GM12878 (cell line): Measurements from ENCODE around the gene MRPL27. TPM values are rescaled to one million over a fixed set of nuclear protein-coding genes. Genes with fewer than 3 reads are reported as not detected.

Experiments used
- BCL11A ChIP-seq: IDR thresholded peaks from 2 replicates; pipeline ENCODE4 v1.6.1; 2011; ENCODE audit warnings: low read depth, low read length
- CREM ChIP-seq: IDR thresholded peaks from 2 replicates; pipeline ENCODE4 v1.6.1; 2014; ENCODE audit warnings: antibody characterized with exemption, low read depth
- DPF2 ChIP-seq: fragments of 450-650 bp; IDR thresholded peaks from 2 replicates; pipeline ENCODE4 v1.6.1; 2017; ENCODE audit warnings: mild to moderate bottlenecking
- GATAD2B ChIP-seq: fragments of 450-650 bp; conservative IDR thresholded peaks from 2 replicates; pipeline ENCODE4 v1.6.1; 2017; ENCODE audit warnings: low read depth, mild to moderate bottlenecking, moderate library complexity
- HCFC1 ChIP-seq: fragments of 150-350 bp; IDR thresholded peaks from 2 replicates; pipeline ENCODE4 v1.6.1; 2014; ENCODE audit warnings: low read length
- HDAC6 ChIP-seq: fragments of 200-600 bp; sonication (generic); IDR thresholded peaks from one replicate; pipeline ENCODE4 v1.8.0; 2017; ENCODE audit warnings: antibody characterized with exemption; ENCODE audit not compliant: unreplicated experiment
- JUNB ChIP-seq: IDR thresholded peaks from 2 replicates; pipeline ENCODE4 v1.6.1; 2016; ENCODE audit warnings: antibody characterized with exemption, mild to moderate bottlenecking
- LARP7 ChIP-seq: fragments of 450-650 bp; IDR thresholded peaks from 2 replicates; pipeline ENCODE4 v1.6.1; 2017; ENCODE audit warnings: mild to moderate bottlenecking
- MTA2 ChIP-seq: fragments of 450-650 bp; IDR thresholded peaks from 2 replicates; pipeline ENCODE4 v1.6.1; 2016; ENCODE audit warnings: low read depth, mild to moderate bottlenecking, moderate library complexity
- NRF1 ChIP-seq: conservative IDR thresholded peaks from 2 replicates; pipeline ENCODE4 v1.6.1; 2011; ENCODE audit warnings: mild to moderate bottlenecking, low read depth, low read length, improper control_type of control experiment
- POLR2AphosphoS2 ChIP-seq: IDR thresholded peaks from 2 replicates; pipeline ENCODE4 v1.6.1; 2011; ENCODE audit warnings: low read depth, mild to moderate bottlenecking, low read length, improper control_type of control experiment, moderate library complexity
- SMAD1 ChIP-seq: fragments of 450-650 bp; IDR thresholded peaks from 2 replicates; pipeline ENCODE4 v1.6.1; 2018; ENCODE audit warnings: mild to moderate bottlenecking, low read depth; ENCODE audit not compliant: partially characterized antibody
- SMAD5 ChIP-seq: IDR thresholded peaks from 2 replicates; pipeline ENCODE4 v1.6.1; 2016; ENCODE audit warnings: antibody characterized with exemption, low read depth
- SP1 ChIP-seq: IDR thresholded peaks from one replicate; pipeline ENCODE4 v1.6.1; 2011; ENCODE audit warnings: low read depth, low read length
- TARDBP ChIP-seq: IDR thresholded peaks from 2 replicates; pipeline ENCODE4 v1.6.1; 2016; ENCODE audit warnings: borderline replicate concordance
- ZNF592 ChIP-seq: fragments of 450-650 bp; IDR thresholded peaks from 2 replicates; pipeline ENCODE4 v1.6.1; 2017; ENCODE audit warnings: mild to moderate bottlenecking, moderate library complexity
- polyA plus RNA-seq, 11 experiments: library from polyadenylated mRNA; depleted of rRNA in 4 of 11; unstranded in 6 of 11; stranded (reverse) in 5 of 11; fragments of >200 nt; fragmentation: Nextera tagmentation in 4 of 11; fragmentation: Illumina TruSeq in 1 of 11; extraction: Ambion mirVana in 4 of 11; extraction: Trizol in 1 of 11; gene quantifications; 1 replicate in 1 of 11; 2 replicates in 10 of 11; pipeline versions ENCODE4 v1.2.1 to v1.2.3, GENCODE V29; 2011 to 2016; ENCODE audit warnings: inconsistent platforms in 2 of 11, missing spikeins in 2 of 11, low read depth in 1 of 11
- total RNA-seq, 4 experiments: library from RNA; depleted of rRNA in 3 of 4; stranded (reverse); fragments of >200 nt in 3 of 4; fragmentation: Illumina TruSeq in 1 of 4; extraction: Trizol in 1 of 4; gene quantifications; 2 replicates each; pipeline versions ENCODE4 v1.2.1 to v1.2.3, GENCODE V29; 2013 to 2021
- TF ChIP-seq, protein P1 (sequence below): IDR thresholded peaks from 2 replicates; pipeline ENCODE4 v1.6.1; 2012; ENCODE audit warnings: low read length, inconsistent platforms
- TF ChIP-seq, protein P2 (sequence below): fragments of 450-650 bp; conservative IDR thresholded peaks from 2 replicates; pipeline ENCODE4 v1.6.1; 2017; ENCODE audit warnings: mild to moderate bottlenecking, moderate library complexity
- TF ChIP-seq, protein P3 (sequence below): fragments of 450-650 bp; formaldehyde crosslinking; IDR thresholded peaks from 2 replicates; pipeline ENCODE4 v1.5.0; 2022; ENCODE audit warnings: mild to moderate bottlenecking, missing genetic modification characterization
- TF ChIP-seq, protein P4 (sequence below): fragments of 450-650 bp; IDR thresholded peaks from 2 replicates; pipeline ENCODE4 v1.6.1; 2016; ENCODE audit warnings: mild to moderate bottlenecking

Gene MRPL27
- total and polyA plus RNA-seq, 10 of the 15 experiments (the other 5 are each of a cell fraction or from before 2014, with no cell fraction given), result 83.0 to 390 (median 131) TPM

DNA sequence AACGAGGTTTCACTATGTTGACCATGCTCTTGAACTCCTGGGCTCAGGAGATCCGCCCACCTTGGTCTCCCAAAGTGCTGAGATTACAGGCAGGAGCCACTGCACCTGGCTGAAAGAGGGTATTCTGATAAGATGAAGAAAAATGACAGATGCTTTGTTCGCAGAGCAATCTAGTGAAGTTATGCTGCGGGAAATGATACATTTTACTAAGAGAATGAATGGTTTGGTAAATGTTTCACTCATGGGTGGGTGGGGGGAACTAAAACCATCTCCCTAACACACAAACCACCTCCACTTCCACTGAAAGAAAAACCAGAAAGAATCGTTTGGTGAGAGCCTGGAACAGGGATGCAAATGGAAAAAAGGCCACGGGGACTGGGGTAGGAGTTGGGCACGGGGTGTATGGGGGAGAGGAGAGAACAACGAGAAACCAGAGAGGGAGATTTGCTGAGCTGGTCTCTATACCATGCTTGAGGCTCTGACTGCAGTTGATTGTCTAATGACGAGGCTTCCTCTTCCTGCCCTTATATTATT, 46.1 kb downstream of the MRPL27 start (continued):
- TF ChIP-seq ZNF592 (no peak), NRF1 (no peak), GATAD2B (no peak), HCFC1 (no peak), JUNB (peak; percentile 49; the same call in 1 of the 2 replicates), SMAD5 (no peak), POLR2AphosphoS2 (no peak), CREM (no peak), MTA2 (peak; percentile 68; the same call in 1 of the 2 replicates), SMAD1 (no peak), DPF2 (peak; percentile 84), SP1 (no peak), TARDBP (no peak), HDAC6 (no peak), BCL11A (peak; percentile 48), LARP7 (no peak)
- TF ChIP-seq, protein P1, sequence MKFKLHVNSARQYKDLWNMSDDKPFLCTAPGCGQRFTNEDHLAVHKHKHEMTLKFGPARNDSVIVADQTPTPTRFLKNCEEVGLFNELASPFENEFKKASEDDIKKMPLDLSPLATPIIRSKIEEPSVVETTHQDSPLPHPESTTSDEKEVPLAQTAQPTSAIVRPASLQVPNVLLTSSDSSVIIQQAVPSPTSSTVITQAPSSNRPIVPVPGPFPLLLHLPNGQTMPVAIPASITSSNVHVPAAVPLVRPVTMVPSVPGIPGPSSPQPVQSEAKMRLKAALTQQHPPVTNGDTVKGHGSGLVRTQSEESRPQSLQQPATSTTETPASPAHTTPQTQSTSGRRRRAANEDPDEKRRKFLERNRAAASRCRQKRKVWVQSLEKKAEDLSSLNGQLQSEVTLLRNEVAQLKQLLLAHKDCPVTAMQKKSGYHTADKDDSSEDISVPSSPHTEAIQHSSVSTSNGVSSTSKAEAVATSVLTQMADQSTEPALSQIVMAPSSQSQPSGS, result peak; percentile 44; the same call in 1 of the 2 replicates
- TF ChIP-seq, protein P2, sequence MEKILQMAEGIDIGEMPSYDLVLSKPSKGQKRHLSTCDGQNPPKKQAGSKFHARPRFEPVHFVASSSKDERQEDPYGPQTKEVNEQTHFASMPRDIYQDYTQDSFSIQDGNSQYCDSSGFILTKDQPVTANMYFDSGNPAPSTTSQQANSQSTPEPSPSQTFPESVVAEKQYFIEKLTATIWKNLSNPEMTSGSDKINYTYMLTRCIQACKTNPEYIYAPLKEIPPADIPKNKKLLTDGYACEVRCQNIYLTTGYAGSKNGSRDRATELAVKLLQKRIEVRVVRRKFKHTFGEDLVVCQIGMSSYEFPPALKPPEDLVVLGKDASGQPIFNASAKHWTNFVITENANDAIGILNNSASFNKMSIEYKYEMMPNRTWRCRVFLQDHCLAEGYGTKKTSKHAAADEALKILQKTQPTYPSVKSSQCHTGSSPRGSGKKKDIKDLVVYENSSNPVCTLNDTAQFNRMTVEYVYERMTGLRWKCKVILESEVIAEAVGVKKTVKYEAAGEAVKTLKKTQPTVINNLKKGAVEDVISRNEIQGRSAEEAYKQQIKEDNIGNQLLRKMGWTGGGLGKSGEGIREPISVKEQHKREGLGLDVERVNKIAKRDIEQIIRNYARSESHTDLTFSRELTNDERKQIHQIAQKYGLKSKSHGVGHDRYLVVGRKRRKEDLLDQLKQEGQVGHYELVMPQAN, result no peak
- TF ChIP-seq, protein P3, sequence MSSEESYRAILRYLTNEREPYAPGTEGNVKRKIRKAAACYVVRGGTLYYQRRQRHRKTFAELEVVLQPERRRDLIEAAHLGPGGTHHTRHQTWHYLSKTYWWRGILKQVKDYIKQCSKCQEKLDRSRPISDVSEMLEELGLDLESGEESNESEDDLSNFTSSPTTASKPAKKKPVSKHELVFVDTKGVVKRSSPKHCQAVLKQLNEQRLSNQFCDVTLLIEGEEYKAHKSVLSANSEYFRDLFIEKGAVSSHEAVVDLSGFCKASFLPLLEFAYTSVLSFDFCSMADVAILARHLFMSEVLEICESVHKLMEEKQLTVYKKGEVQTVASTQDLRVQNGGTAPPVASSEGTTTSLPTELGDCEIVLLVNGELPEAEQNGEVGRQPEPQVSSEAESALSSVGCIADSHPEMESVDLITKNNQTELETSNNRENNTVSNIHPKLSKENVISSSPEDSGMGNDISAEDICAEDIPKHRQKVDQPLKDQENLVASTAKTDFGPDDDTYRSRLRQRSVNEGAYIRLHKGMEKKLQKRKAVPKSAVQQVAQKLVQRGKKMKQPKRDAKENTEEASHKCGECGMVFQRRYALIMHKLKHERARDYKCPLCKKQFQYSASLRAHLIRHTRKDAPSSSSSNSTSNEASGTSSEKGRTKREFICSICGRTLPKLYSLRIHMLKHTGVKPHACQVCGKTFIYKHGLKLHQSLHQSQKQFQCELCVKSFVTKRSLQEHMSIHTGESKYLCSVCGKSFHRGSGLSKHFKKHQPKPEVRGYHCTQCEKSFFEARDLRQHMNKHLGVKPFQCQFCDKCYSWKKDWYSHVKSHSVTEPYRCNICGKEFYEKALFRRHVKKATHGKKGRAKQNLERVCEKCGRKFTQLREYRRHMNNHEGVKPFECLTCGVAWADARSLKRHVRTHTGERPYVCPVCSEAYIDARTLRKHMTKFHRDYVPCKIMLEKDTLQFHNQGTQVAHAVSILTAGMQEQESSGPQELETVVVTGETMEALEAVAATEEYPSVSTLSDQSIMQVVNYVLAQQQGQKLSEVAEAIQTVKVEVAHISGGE (CRISPR knock-in tag), result no peak
- TF ChIP-seq, protein P4, sequence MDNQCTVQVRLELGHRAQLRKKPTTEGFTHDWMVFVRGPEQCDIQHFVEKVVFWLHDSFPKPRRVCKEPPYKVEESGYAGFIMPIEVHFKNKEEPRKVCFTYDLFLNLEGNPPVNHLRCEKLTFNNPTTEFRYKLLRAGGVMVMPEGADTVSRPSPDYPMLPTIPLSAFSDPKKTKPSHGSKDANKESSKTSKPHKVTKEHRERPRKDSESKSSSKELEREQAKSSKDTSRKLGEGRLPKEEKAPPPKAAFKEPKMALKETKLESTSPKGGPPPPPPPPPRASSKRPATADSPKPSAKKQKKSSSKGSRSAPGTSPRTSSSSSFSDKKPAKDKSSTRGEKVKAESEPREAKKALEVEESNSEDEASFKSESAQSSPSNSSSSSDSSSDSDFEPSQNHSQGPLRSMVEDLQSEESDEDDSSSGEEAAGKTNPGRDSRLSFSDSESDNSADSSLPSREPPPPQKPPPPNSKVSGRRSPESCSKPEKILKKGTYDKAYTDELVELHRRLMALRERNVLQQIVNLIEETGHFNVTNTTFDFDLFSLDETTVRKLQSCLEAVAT, result 0 out of 2 replicates have a peak, but pooled peaks have one; percentile 34
